ACC112 (cell line): ENCODE measurements around the gene CD276.

ENCODE experiments used
- H2AFZ ChIP-seq: fragments of 200-600 bp; sonication (generic); one replicate; pipeline ENCODE4 v1.6.0; 2017; ENCODE audit warnings: antibody characterized with exemption, low read length; ENCODE audit not compliant: unreplicated experiment
- H3K27ac ChIP-seq: fragments of 200-600 bp; sonication (generic); 2 replicates; pipeline ENCODE4 v1.5.1; 2014; ENCODE audit warnings: low read depth, mild to moderate bottlenecking, antibody characterized with exemption, low read length, moderate library complexity
- H3K27me3 ChIP-seq: fragments of 200-600 bp; sonication (generic); 2 replicates; pipeline ENCODE4 v1.6.1; 2014; ENCODE audit warnings: mild to moderate bottlenecking, antibody characterized with exemption, low read length, moderate library complexity, mixed read lengths; ENCODE audit not compliant: insufficient read depth
- H3K36me3 ChIP-seq: fragments of 200-600 bp; sonication (generic); 2 replicates; pipeline ENCODE4 v1.6.1; 2016; ENCODE audit warnings: mild to moderate bottlenecking, antibody characterized with exemption, low read length, moderate library complexity, mixed read lengths; ENCODE audit not compliant: insufficient read depth
- H3K4me1 ChIP-seq: fragments of 200-600 bp; sonication (generic); one replicate; pipeline ENCODE4 v1.6.1; 2016; ENCODE audit warnings: low read length, mixed read lengths; ENCODE audit not compliant: insufficient read depth, unreplicated experiment, control insufficient read depth
- H3K4me3 ChIP-seq: fragments of 200-600 bp; sonication (generic); 2 replicates; pipeline ENCODE4 v1.5.1; 2014; ENCODE audit warnings: mild to moderate bottlenecking, low read depth, low read length
- H3K79me2 ChIP-seq: fragments of 200-600 bp; sonication (generic); one replicate; pipeline ENCODE4 v1.6.0; 2016; ENCODE audit warnings: low read length; ENCODE audit not compliant: control insufficient read depth, unreplicated experiment, insufficient read depth

CD276 gene

GRCh38 chr15:73684581-73685455 lies 635 bp downstream of the CD276 start:
- peak overlapping the region; percentile 80 for H3K27ac ChIP-seq
- H3K27me3 ChIP-seq: no peaks in the 10 kb centered on the region
- peaks cover 51% of the 10 kb centered on the region for H3K79me2 ChIP-seq
- no peaks in the 10 kb centered on the region for H3K36me3 ChIP-seq
- H3K4me3 ChIP-seq: peak overlapping the region; percentile 93
- peaks cover 62% of the 10 kb centered on the region for H3K4me1 ChIP-seq
- peak overlapping the region; percentile 62 for H2AFZ ChIP-seq

GRCh38 chr15:73685981-73686380 lies 1.8 kb downstream of the CD276 start:
- Histone ChIP-seq H3K79me2 (peaks cover 62% of the 10 kb centered on the region), H3K27me3 (no peaks in the 10 kb centered on the region), H3K27ac (peak overlapping the region; percentile 80), H3K4me1 (peaks cover 71% of the 10 kb centered on the region), H3K36me3 (no peaks in the 10 kb centered on the region), H2AFZ (no peak overlapping the region), H3K4me3 (peak overlapping the region; percentile 93)

DNA sequence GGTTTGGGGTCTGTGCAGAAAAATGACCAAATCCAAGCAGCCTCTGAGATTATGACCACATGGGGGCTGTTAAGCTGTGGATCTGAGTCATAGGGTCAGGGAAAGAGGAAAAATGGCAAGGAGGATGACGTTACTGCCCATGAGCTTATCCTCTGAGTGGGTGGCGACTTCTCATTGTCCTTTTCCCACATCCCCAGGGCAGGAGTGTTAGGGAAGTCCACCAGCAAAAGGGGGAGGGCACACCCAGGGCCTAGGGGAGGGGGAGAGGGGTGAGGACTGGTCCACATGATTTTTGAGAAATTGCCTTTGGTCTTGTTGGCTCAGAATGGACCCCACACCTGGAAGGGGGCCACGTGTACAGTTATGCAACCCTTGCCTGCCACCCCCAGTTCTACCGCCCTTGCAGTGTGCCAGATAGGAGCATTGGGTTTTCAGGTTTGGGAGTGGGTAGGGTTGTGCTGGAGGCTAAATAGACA lies 2.6 kb downstream of the CD276 start:
- H3K27me3 ChIP-seq: no peaks in the 10 kb centered on the region
- H3K36me3 ChIP-seq: no peaks in the 10 kb centered on the region
- H3K4me3 ChIP-seq: peak overlapping the region; percentile 93
- peaks cover 71% of the 10 kb centered on the region for H3K4me1 ChIP-seq
- no peak overlapping the region for H2AFZ ChIP-seq
- H3K79me2 ChIP-seq: peaks cover 71% of the 10 kb centered on the region
- H3K27ac ChIP-seq: peak overlapping the region; percentile 80

GRCh38 chr15:73687351-73687750 lies 3.2 kb downstream of the CD276 start:
- Histone ChIP-seq H3K4me1 (peaks cover 69% of the 10 kb centered on the region), H3K4me3 (peak overlapping the region; percentile 93), H3K27ac (peak overlapping the region; percentile 80), H3K79me2 (peaks cover 76% of the 10 kb centered on the region), H3K36me3 (no peaks in the 10 kb centered on the region), H2AFZ (no peak overlapping the region), H3K27me3 (no peaks in the 10 kb centered on the region)

- Histone ChIP-seq H3K27me3 (no peaks in the 10 kb centered on the region), H3K4me3 (no peak overlapping the region), H3K4me1 (peaks cover 64% of the 10 kb centered on the region), H2AFZ (no peak overlapping the region), H3K79me2 (peaks cover 87% of the 10 kb centered on the region), H3K27ac (peak overlapping the region; percentile 80), H3K36me3 (no peaks in the 10 kb centered on the region)
These were observed 4.3 kb downstream of the CD276 start for GRCh38 chr15:73688455-73688854.

DNA sequence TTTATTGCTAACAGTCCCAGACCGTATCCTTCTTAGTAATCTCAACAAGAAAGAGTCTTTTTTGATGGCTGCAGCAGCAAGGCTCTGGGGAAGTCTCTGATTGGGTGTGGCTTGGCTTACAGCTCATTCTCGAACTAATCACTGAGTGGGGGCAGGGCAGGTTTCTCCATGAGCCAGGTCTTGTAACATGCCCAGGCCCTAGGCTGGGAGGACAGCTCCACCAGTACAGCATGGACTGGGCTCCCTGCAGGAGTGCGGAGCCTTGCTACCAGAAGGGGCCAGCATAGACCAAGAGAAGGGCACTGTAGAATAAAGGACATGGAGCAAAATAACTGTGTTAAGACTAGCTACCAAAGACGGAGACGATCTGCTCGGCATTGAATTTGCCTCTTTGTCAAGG lies 7.2 kb downstream of the CD276 start:
- H3K27ac ChIP-seq: peak overlapping the region; percentile 46
- H2AFZ ChIP-seq: no peak overlapping the region
- H3K4me1 ChIP-seq: peaks cover 77% of the 10 kb centered on the region
- H3K36me3 ChIP-seq: no peaks in the 10 kb centered on the region
- no peak overlapping the region for H3K4me3 ChIP-seq
- peaks cover 97% of the 10 kb centered on the region for H3K79me2 ChIP-seq
- H3K27me3 ChIP-seq: no peaks in the 10 kb centered on the region

GRCh38 chr15:73694419-73694818 lies 10.2 kb downstream of the CD276 start:
- Histone ChIP-seq H3K79me2 (peaks cover 88% of the 10 kb centered on the region), H3K27ac (no peak overlapping the region), H3K4me3 (no peak overlapping the region), H3K4me1 (peaks cover 64% of the 10 kb centered on the region), H3K36me3 (peaks cover 3% of the 10 kb centered on the region; the same call in 1 of the 2 replicates), H3K27me3 (no peaks in the 10 kb centered on the region), H2AFZ (no peak overlapping the region)

DNA sequence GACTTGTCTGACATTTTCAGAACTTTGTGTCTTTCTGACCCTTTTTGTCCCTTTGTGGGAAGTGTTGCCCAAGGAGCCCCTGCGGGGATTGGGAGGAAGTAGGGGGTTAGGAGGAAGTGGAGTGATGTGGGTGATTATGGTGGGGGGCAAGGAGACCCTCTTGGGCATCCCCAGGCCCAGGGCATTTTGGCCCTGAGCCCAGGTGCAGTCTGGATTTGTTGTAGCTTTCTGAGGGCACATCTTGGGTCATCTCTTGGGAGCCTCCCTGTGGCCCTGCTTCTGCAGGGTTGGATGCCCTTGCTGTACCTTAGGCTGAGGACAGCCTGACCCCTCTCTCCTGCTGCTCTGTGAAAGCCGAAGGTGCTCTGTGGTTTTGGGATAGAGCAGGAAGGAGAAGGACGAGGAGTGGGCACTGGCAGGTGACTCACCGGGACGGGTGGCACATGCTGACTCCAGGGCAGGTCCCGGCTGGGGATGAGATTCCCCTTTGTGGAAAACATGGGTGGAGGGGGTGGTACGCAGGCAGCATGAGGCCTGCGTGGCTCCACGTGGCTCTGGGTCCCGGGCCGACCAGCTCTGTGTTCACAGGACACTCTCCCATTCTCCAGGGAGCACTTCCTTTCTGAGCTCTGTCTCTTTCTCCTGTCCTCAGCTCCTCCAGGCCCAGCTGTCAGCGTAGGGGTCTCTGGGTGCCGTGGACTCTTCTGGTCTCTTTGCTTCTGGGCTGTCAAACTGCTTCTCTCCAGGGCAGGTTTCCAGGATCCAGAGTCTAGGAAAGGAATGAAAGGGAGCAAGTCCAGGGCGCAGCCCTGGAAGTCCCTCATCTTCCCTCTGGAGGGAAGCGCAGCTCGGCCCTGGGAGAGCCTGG lies 11.8 kb downstream of the CD276 start:
- Histone ChIP-seq H3K4me1 (peaks cover 53% of the 10 kb centered on the region), H3K27me3 (no peaks in the 10 kb centered on the region), H3K36me3 (peaks cover 4% of the 10 kb centered on the region; the same call in 1 of the 2 replicates), H3K27ac (peak overlapping the region; percentile 17), H3K4me3 (no peak overlapping the region), H2AFZ (no peak overlapping the region), H3K79me2 (peaks cover 85% of the 10 kb centered on the region)

- H3K4me1 ChIP-seq: peaks cover 47% of the 10 kb centered on the region
- peaks cover 84% of the 10 kb centered on the region for H3K79me2 ChIP-seq
- H3K4me3 ChIP-seq: no peak overlapping the region
- peaks cover 4% of the 10 kb centered on the region; the same call in 1 of the 2 replicates for H3K36me3 ChIP-seq
- H2AFZ ChIP-seq: no peak overlapping the region
- H3K27ac ChIP-seq: peak overlapping the region; percentile 17
- no peaks in the 10 kb centered on the region for H3K27me3 ChIP-seq
These were observed 12.4 kb downstream of the CD276 start for GRCh38 chr15:73696641-73697001.

DNA sequence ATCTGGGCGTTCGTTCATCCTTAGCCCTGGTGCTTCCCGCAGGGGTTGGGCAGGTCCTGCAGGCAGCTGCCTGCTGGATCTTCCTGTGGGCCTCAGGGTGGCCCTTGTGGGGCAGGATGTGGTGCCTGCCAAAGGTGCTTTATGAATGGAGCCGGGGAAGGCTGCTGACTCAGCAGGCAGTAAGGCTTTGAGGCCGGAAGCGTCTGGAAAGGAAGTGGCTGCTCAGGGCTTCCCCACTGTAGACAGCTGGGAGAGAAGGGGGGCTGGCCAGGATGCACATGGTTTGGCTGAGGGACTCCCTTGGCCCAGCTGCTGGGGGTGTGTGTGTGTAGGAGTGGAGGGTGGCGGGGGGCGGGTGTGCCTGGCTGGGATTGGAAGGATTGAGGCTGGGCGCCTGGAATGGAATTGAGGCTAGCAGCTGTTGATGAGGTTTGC lies 12.9 kb downstream of the CD276 start:
- Histone ChIP-seq H3K36me3 (peaks cover 4% of the 10 kb centered on the region; the same call in 1 of the 2 replicates), H3K79me2 (peaks cover 80% of the 10 kb centered on the region), H3K27me3 (no peaks in the 10 kb centered on the region), H3K4me3 (no peak overlapping the region), H2AFZ (no peak overlapping the region), H3K27ac (peak overlapping the region; percentile 17; the same call in 1 of the 2 replicates), H3K4me1 (peaks cover 43% of the 10 kb centered on the region)
